OCI-LY3 (cell line): ENCODE results near the gene GPC4.

Experiments
- CTCF ChIP-seq: fragments of 200-600, 300-600 bp; sonication (generic); IDR thresholded peaks from 2 replicates; pipeline ENCODE4 v1.5.1; 2014; ENCODE audit warnings: antibody characterized with exemption, low read length, low read depth
- EZH2phosphoT487 ChIP-seq: fragments of 200-600 bp; shearing (Covaris generic); IDR thresholded peaks from 2 replicates; pipeline ENCODE4 v1.6.1; 2018; ENCODE audit warnings: antibody characterized with exemption, mixed run types, low read depth

DNA sequence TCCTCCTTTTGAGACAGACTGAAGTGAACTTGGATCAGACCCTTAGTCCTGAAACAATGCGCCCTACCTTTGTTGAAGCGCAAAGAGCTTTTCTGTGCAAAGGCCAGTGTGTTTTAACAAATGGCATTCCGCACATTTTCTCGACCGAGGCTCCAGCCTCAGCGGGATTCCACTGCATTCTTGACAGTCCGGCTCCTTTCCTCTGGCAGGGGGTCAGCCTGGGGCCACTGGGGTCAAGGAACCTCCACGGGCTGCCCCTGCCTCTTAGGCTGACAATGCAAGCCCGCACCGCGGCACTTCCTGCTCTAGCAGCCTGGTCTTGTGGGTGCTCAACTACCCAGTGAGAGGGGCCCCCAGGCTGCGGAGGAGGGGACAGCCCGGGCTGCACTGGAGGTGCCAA, 150.0 kb downstream of the GPC4 start:
- TF ChIP-seq CTCF = no peak
- no peak for TF ChIP-seq EZH2phosphoT487
